Neural cell (in vitro differentiated cells): ENCODE results near the gene MAP2K4.

Experiments
- EP300 ChIP-seq: fragments of 450-650 bp; conservative IDR thresholded peaks from 2 replicates; pipeline ENCODE4 v1.6.1; 2014; ENCODE audit warnings: antibody characterized with exemption, mild to moderate bottlenecking, moderate library complexity; ENCODE audit not compliant: poor library complexity, severe bottlenecking
- EZH2 ChIP-seq: fragments of 200-600, 300-800 bp; shearing (Covaris generic), sonication (generic); IDR thresholded peaks from 2 replicates; pipeline ENCODE4 v1.6.1; 2014; ENCODE audit warnings: antibody characterized with exemption, low read length, borderline replicate concordance, mild to moderate bottlenecking; ENCODE audit not compliant: insufficient read depth, poor library complexity, severe bottlenecking
- POLR2AphosphoS5 ChIP-seq: IDR thresholded peaks from 2 replicates; pipeline ENCODE4 v1.6.1; 2012
- RAD21 ChIP-seq: fragments of 450-650 bp; conservative IDR thresholded peaks from 2 replicates; pipeline ENCODE4 v1.6.1; 2014; ENCODE audit warnings: antibody characterized with exemption, mild to moderate bottlenecking, moderate library complexity
- SMC3 ChIP-seq: fragments of 450-650 bp; conservative IDR thresholded peaks from 2 replicates; pipeline ENCODE4 v1.6.1; 2014; ENCODE audit warnings: antibody characterized with exemption, mild to moderate bottlenecking, moderate library complexity; ENCODE audit not compliant: poor library complexity
- TAF1 ChIP-seq: IDR thresholded peaks from 2 replicates; pipeline ENCODE4 v1.6.1; 2012; ENCODE audit warnings: low read depth
- TF ChIP-seq, protein P1 (sequence below): fragments of 450-650 bp; IDR thresholded peaks from 2 replicates; pipeline ENCODE4 v1.5.1; 2014; ENCODE audit warnings: antibody characterized with exemption, mild to moderate bottlenecking, moderate library complexity; ENCODE audit not compliant: poor library complexity, severe bottlenecking
- TF ChIP-seq, protein P2 (sequence below): IDR thresholded peaks from 2 replicates; pipeline ENCODE4 v1.6.1; 2012; ENCODE audit warnings: borderline replicate concordance

DNA sequence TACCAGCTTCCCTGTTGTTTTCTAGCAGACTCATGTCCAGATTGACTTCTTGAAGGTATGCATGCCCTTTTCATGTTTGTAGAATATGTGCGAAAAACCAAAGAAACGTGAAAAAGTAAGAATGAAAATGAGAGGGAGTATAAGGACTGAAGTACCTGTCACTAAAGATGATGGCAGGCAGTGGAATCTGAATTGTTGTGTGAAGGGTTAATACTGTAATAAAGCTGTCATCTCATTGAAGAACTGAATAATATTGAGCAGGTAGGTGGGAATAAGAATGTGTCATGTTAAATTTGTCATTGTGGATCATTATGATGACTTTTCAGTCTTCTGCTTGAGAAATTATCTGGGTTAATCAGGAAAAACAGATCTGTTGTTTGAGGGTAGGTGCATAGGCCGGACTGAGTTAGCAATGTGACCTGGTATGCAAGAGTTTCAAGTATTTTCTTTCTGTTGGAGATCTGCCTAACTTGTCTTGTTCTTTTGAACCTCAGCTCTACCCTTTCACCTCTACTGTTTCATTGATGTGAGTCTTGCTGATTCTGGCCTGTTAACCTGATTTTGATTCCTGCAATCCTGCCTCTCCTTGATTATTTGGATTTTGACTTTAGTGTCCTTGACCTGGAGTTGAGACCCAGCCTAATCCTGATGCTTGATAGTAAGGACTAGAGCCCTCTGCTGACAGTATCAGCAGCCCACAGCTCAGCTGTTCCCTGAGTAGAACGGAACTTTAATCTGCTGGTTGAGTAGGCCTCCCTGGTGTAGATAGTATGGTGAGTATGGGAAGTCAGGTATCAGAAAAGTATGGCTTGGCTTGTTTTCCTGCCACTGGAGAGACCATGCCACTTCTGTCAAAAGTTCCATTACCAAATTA lies 64.6 kb downstream of the MAP2K4 start:
- TF ChIP-seq POLR2AphosphoS5 (peak; percentile 55), EZH2 (no peak), SMC3 (no peak), TAF1 (no peak), EP300 (peak; percentile 88), RAD21 (no peak)
- TF ChIP-seq, protein P1, sequence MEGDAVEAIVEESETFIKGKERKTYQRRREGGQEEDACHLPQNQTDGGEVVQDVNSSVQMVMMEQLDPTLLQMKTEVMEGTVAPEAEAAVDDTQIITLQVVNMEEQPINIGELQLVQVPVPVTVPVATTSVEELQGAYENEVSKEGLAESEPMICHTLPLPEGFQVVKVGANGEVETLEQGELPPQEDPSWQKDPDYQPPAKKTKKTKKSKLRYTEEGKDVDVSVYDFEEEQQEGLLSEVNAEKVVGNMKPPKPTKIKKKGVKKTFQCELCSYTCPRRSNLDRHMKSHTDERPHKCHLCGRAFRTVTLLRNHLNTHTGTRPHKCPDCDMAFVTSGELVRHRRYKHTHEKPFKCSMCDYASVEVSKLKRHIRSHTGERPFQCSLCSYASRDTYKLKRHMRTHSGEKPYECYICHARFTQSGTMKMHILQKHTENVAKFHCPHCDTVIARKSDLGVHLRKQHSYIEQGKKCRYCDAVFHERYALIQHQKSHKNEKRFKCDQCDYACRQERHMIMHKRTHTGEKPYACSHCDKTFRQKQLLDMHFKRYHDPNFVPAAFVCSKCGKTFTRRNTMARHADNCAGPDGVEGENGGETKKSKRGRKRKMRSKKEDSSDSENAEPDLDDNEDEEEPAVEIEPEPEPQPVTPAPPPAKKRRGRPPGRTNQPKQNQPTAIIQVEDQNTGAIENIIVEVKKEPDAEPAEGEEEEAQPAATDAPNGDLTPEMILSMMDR, result no peak
- TF ChIP-seq, protein P2, sequence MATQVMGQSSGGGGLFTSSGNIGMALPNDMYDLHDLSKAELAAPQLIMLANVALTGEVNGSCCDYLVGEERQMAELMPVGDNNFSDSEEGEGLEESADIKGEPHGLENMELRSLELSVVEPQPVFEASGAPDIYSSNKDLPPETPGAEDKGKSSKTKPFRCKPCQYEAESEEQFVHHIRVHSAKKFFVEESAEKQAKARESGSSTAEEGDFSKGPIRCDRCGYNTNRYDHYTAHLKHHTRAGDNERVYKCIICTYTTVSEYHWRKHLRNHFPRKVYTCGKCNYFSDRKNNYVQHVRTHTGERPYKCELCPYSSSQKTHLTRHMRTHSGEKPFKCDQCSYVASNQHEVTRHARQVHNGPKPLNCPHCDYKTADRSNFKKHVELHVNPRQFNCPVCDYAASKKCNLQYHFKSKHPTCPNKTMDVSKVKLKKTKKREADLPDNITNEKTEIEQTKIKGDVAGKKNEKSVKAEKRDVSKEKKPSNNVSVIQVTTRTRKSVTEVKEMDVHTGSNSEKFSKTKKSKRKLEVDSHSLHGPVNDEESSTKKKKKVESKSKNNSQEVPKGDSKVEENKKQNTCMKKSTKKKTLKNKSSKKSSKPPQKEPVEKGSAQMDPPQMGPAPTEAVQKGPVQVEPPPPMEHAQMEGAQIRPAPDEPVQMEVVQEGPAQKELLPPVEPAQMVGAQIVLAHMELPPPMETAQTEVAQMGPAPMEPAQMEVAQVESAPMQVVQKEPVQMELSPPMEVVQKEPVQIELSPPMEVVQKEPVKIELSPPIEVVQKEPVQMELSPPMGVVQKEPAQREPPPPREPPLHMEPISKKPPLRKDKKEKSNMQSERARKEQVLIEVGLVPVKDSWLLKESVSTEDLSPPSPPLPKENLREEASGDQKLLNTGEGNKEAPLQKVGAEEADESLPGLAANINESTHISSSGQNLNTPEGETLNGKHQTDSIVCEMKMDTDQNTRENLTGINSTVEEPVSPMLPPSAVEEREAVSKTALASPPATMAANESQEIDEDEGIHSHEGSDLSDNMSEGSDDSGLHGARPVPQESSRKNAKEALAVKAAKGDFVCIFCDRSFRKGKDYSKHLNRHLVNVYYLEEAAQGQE, result no peak
